Stomach (tissue), 9 donors: ENCODE data around the gene RILPL2. TPM values are rescaled to one million over a fixed set of nuclear protein-coding genes. Genes with fewer than 3 reads are reported as not detected.
"Not testable (repeated sequence)": the region's sequence is repeated elsewhere in the genome, so short reads cannot be mapped to it uniquely, and the experiment has no call there.

Experiments used
- DNase-seq, 2 donors: peaks; one replicate each; pipeline versions ENCODE4 v3.0.0 to v3.0.0-alpha.2; 2013 to 2019
- H3K27ac ChIP-seq, 5 donors: fragments of 200-600 bp in 4 of 5; sonication (generic) in 4 of 5; one replicate each; pipeline ENCODE4 v1.5.1; 2013 to 2019; ENCODE audit warnings: mild to moderate bottlenecking in 1 of 5, moderate library complexity in 1 of 5
- H3K27me3 ChIP-seq, 3 donors: fragments of 200-600 bp; sonication (generic); one replicate each; pipeline ENCODE4 v1.5.1; 2017 to 2019; ENCODE audit warnings: mixed run types in 1 of 3
- H3K36me3 ChIP-seq, 4 donors: fragments of 200-600 bp; sonication (generic); 1 replicate in 3 of 4; 2 replicates in 1 of 4; pipeline ENCODE4 v1.5.1; 2016 to 2019
- H3K4me1 ChIP-seq, 4 donors: fragments of 200-600 bp; sonication (generic); one replicate each; pipeline ENCODE4 v1.5.1; 2016 to 2019
- H3K4me3 ChIP-seq, 4 donors: fragments of 200-600 bp; sonication (generic) in 3 of 4; one replicate each; pipeline ENCODE4 v1.5.1; 2016 to 2019; ENCODE audit warnings: mild to moderate bottlenecking in 1 of 4
- H3K9me3 ChIP-seq, 4 donors: fragments of 200-600 bp; sonication (generic); one replicate each; pipeline ENCODE4 v1.5.1; 2016 to 2019
- CTCF ChIP-seq, 7 experiments: fragments of 450-650 bp in 4 of 7; fragments of 200-600 bp in 3 of 7; sonication (generic) in 3 of 7; IDR thresholded peaks; one replicate each; pipeline ENCODE4 v1.5.1; 2016 to 2019; ENCODE audit warnings: antibody characterized with exemption in 7 of 7, control low read depth in 2 of 7, mild to moderate bottlenecking in 1 of 7
- EP300 ChIP-seq: sonication (generic); formaldehyde crosslinking; IDR thresholded peaks from one replicate; pipeline ENCODE4 v1.6.1; 2017; ENCODE audit warnings: antibody characterized with exemption
- POLR2A ChIP-seq, 4 donors: fragments of 450-650 bp; IDR thresholded peaks; one replicate each; pipeline ENCODE4 v1.6.1; 2016; ENCODE audit warnings: antibody characterized with exemption in 4 of 4, control low read depth in 2 of 4, mild to moderate bottlenecking in 1 of 4, moderate library complexity in 1 of 4
- POLR2AphosphoS5 ChIP-seq, 3 donors: sonication (generic); formaldehyde crosslinking; IDR thresholded peaks; one replicate each; pipeline ENCODE4 v1.6.1; 2016; ENCODE audit warnings: antibody characterized with exemption in 3 of 3
- WGBS, 5 donors: extraction: QIAGEN DNeasy Blood & Tissue Kit in 3 of 5; methylation state at CpG; one replicate each; pipeline versions ENCODE4 v1.1.5 to v1.1.7; 2013 to 2018; 5-methylcytosine and 5-hydroxymethylcytosine counted together
- intact Hi-C: fragments of 100-400 bp; cut with DNase I; formaldehyde crosslinking; loops from one replicate; pipeline ENCODE4 v1.15.1; 2023; ENCODE audit warnings: low total_unique reads
- polyA plus RNA-seq, 3 donors: library from polyadenylated mRNA; stranded (reverse); fragments of 200-250 nt; gene quantifications; one replicate each; pipeline ENCODE4 v1.2.3, GENCODE V29; 2013
- total RNA-seq, 5 donors: library from RNA; depleted of rRNA; stranded (reverse); fragments of >200 nt; gene quantifications; one replicate each; pipeline versions ENCODE4 v1.1.0 to v1.2.3, GENCODE V29; 2014 to 2016
- donor health status: healthy with polysubstance abuse.
- donor health status: Bipolar disorder and iron deficiency.
- donor health status: healthy.

The RILPL2 gene
- total and polyA plus RNA-seq, 8 donors, result 2.0 to 5.9 (median 4.5) TPM

DNA sequence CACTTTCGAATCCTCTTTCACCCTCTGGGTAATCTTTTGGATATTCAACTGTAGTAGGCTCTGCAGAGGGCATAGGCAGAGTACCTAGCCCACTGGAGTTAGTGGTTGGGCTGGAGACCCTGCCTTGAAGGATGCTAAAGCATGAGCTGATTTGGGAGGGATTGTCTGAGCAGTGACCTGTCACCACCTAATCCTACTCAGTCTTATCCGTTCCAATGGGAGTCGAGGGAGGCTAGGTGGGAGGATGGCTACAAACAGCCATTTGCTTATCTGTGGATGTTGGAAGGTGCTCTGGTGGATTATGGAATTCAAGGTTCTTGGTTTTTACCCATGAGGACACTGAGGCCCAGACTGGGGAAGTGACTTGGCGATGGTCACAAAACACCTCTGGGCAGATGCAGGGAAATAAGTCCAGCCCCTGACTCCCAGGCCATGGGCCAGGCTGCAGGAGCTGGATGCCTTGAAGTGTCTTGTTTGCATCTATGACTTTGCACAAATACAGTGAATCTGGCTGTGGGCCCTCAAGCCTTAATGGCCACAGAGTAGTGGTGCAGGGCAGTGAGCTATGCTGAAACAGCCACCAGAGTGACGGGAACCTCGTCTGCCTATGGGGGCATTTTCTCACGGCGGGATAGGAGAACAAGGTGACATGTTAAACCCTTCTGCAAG, 48.8 kb downstream of the RILPL2 start:
- intact Hi-C loops, result no loop called here
- WGBS, 5 donors, result 58 to 65% (median 61%) methylated on average over 8 of the region's 8 CpGs

DNA sequence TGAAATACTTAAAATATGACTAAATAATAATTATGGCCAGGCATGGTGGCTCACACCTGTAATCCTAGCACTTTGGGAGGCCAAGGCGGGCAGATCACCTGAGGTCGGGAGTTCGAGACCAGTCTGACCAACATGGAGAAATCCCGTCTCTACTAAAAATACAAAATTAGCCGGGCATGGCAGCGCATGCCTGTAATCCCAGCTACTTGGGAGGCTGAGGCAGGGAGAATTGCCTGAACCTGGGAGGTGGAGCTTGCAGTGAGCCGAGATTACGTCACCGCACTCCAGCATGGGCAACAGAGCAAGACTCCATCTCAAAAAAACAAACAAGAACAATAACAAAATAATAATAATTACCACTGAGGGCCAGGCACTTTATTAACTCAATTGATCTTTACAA, 50.9 kb downstream of the RILPL2 start:
- H3K27ac ChIP-seq, DNase-seq, H3K27me3 ChIP-seq, H3K36me3 ChIP-seq, H3K9me3 ChIP-seq, intact Hi-C loops, H3K4me3 ChIP-seq: not testable (repeated sequence)
- H3K4me1 ChIP-seq, result peaks cover 22 to 47% (median 40%) of the 10 kb centered on the region in 4 donors
- 92 to 94% (median 93%) methylated on average over 9 of the region's 9 CpGs for WGBS, 5 donors

More for the DNA sequence above, 48.8 kb downstream of the RILPL2 start:
- Histone ChIP-seq H3K4me1 (peaks cover 32 to 68% (median 57%) of the 10 kb centered on the region in 4 donors), H3K9me3 (no peaks in the 10 kb centered on the region), H3K36me3 (peaks cover 10 to 21% (median 21%) of the 10 kb centered on the region in 4 donors), H3K27ac (peak overlapping the region; percentile 86 to 96 (median 94)), H3K27me3 (no peaks in the 10 kb centered on the region), H3K4me3 (peak overlapping the region in 3 of 4 donors; percentile 53 to 87 (median 54))
- TF ChIP-seq CTCF (IDR thresholded peaks at IDR 0.05), result no peak
- no peak for TF ChIP-seq POLR2AphosphoS5 (IDR thresholded peaks at IDR 0.05)
- TF ChIP-seq POLR2A (IDR thresholded peaks at IDR 0.05), result no peak
- TF ChIP-seq EP300, result no peak
- no peak for DNase-seq

DNA sequence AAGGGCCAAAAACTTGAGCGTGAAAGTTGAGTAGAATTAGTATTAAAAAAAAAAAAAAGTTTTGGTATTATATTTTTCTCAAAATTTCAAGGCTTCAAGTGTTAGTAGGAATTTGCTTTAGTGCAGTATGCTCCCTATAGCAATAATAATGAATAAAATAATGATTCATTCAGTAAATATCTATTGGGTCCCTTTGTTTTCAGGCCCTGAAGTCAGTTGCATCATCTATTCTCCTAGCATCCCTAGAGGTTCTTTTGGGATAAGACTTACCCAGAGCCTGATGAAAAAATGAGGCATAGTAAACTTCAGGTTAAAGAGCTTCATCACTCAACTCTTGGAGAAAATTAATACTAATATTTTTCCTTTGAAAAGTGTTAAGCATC, 51.5 kb downstream of the RILPL2 start:
- H3K4me1 ChIP-seq, result peaks cover 17 to 42% (median 34%) of the 10 kb centered on the region in 4 donors
- no peaks in the 10 kb centered on the region for H3K36me3 ChIP-seq
- peak overlapping the region in 3 of 5 donors; percentile 87 to 90 (median 89) for H3K27ac ChIP-seq
- no peak for DNase-seq
- H3K27me3 ChIP-seq, result no peaks in the 10 kb centered on the region
- WGBS, 5 donors, result 11 to 29% (median 20%) methylated on average over 1 of the region's 1 CpG
- H3K9me3 ChIP-seq, result no peaks in the 10 kb centered on the region
- peak overlapping the region; percentile 80 to 98 (median 88) for H3K4me3 ChIP-seq
- intact Hi-C loops, result no loop called here
- no peak for TF ChIP-seq POLR2A (IDR thresholded peaks at IDR 0.05)

DNA sequence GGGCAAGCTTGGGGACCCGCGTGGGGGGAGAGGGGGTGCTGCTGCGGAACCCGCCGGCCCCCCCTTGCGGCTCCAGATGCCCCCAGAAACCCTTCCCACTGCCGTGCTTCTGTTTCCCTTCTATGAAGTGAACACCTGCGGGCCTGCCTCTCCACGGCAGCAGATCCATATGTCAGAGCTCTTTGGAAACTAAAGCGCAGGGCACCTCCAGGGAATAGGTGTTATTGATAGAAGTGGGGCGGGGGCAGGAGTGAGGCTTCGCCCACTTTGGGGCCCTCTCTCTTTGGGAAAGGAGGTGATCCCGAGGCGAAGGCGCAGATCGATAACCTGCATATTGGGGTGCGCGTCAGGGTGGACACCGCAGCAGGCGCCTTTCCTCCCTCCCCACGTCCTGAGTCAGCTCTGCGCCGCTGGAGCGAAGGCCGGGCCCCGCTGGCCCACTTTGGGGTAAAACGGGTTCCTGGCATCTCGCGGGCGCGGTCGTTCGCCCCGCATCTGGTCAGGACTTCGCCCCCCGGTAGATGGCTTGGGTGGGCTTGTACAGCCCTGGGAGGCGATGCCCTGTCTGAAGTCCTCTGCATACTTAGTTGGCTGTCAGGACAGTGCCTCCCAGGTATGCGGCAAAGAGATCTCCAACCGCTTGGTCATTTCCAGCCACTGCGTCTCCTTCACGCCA, 52.0 kb downstream of the RILPL2 start:
- H3K27me3 ChIP-seq, result no peaks in the 10 kb centered on the region
- TF ChIP-seq POLR2A (IDR thresholded peaks at IDR 0.05) (no peak), EP300 (no peak), CTCF (IDR thresholded peaks at IDR 0.05) (no peak), POLR2AphosphoS5 (IDR thresholded peaks at IDR 0.05) (no peak)
- H3K4me1 ChIP-seq, result peaks cover 14 to 37% (median 30%) of the 10 kb centered on the region in 4 donors
- H3K27ac ChIP-seq, result peak overlapping the region; percentile 78 to 90 (median 89)
- DNase-seq, result no peak
- H3K4me3 ChIP-seq, result peak overlapping the region; percentile 80 to 98 (median 88)
- intact Hi-C loops, result no loop called here
- H3K36me3 ChIP-seq, result no peaks in the 10 kb centered on the region
- H3K9me3 ChIP-seq, result no peaks in the 10 kb centered on the region
- WGBS, 5 donors, result 1 to 2% (median 2%) methylated on average over 24 to 41 of the region's 41 CpGs

DNA sequence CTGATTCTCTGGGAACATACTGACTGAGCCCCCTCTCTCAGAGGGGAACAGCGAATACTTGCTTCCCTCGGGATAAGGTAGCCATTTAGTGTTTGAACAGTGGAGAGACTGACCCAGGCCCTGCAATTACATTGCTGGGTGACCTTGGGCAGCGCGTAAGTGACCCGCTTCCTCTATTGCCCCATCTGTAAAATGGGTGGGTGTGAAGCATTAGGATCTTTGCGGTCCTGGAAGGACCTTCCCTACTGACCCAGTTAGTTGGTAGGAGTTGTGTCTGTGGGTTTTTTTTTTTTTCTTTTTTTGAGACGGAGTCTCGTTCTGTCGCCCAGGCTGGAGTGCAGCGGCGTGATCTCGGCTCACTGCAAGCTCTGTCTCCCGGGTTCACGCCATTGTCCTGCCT, 53.8 kb downstream of the RILPL2 start:
- H3K4me3 ChIP-seq, result peak overlapping the region in 1 of 4 donors; percentile 95
- no peaks in the 10 kb centered on the region for H3K36me3 ChIP-seq
- H3K27me3 ChIP-seq, result no peaks in the 10 kb centered on the region
- TF ChIP-seq POLR2A (IDR thresholded peaks at IDR 0.05) (no peak), CTCF (IDR thresholded peaks at IDR 0.05) (no peak), EP300 (no peak)
- intact Hi-C loops, result no loop called here
- peaks cover 9 to 30% (median 22%) of the 10 kb centered on the region in 4 donors for H3K4me1 ChIP-seq
- H3K27ac ChIP-seq, result no peak overlapping the region
- no peak for DNase-seq
- 90 to 97% (median 92%) methylated on average over 10 to 14 of the region's 14 CpGs for WGBS, 5 donors
- no peaks in the 10 kb centered on the region for H3K9me3 ChIP-seq
